Neural progenitor cell (in vitro differentiated cells): ENCODE data around the gene POMT2. TPM values are rescaled to one million over a fixed set of nuclear protein-coding genes. Genes with fewer than 3 reads are reported as not detected.
"Not testable (repeated sequence)": the region's sequence is repeated elsewhere in the genome, so short reads cannot be mapped to it uniquely, and the experiment has no call there.

Experiments used
- DNase-seq: peaks from one replicate; pipeline ENCODE4 v3.0.0-alpha.2; 2016; ENCODE audit warnings: low spot score
- H2AFZ ChIP-seq: fragments of 200-600 bp; sonication (generic); replicated peaks from 2 replicates; pipeline ENCODE4 v1.6.1; 2016; ENCODE audit warnings: antibody characterized with exemption
- H3F3A ChIP-seq: fragments of 200-600 bp; sonication (generic); 2 replicates; pipeline ENCODE4 v1.6.1; 2016; ENCODE audit warnings: antibody characterized with exemption, low read depth
- H3K27ac ChIP-seq: fragments of 200-600 bp; sonication (generic); 2 replicates; pipeline ENCODE4 v1.5.1; 2016; ENCODE audit warnings: mild to moderate bottlenecking
- H3K27me3 ChIP-seq: fragments of 200-600 bp; sonication (generic); 2 replicates; pipeline ENCODE4 v1.6.1; 2016; ENCODE audit warnings: mild to moderate bottlenecking, moderate library complexity
- H3K36me3 ChIP-seq: fragments of 200-600 bp; sonication (generic); 2 replicates; pipeline ENCODE4 v1.5.1; 2016
- H3K4me1 ChIP-seq: fragments of 200-600 bp; sonication (generic); 2 replicates; pipeline ENCODE4 v1.6.1; 2016; ENCODE audit warnings: mixed run types
- H3K4me2 ChIP-seq: fragments of 200-600 bp; sonication (generic); 2 replicates; pipeline ENCODE4 v1.6.1; 2016
- H3K4me3 ChIP-seq: fragments of 200-600 bp; sonication (generic); 2 replicates; pipeline ENCODE4 v1.5.1; 2016
- H3K79me2 ChIP-seq: fragments of 200-600 bp; sonication (generic); 2 replicates; pipeline ENCODE4 v1.6.1; 2016; ENCODE audit warnings: low read depth
- H3K9ac ChIP-seq: fragments of 200-600 bp; sonication (generic); 2 replicates; pipeline ENCODE4 v1.6.1; 2016
- H3K9me3 ChIP-seq: fragments of 200-600 bp; sonication (generic); 2 replicates; pipeline ENCODE4 v1.5.1; 2016; ENCODE audit warnings: low read depth
- H4K20me1 ChIP-seq: fragments of 200-600 bp; sonication (generic); 2 replicates; pipeline ENCODE4 v1.6.1; 2016; ENCODE audit warnings: low read depth
- H3K27ac Mint-ChIP-seq: 3 replicates; pipeline ENCODE4 v1.8.0; 2021; ENCODE audit warnings: mixed read lengths
- H3K27me3 Mint-ChIP-seq: 2 replicates; pipeline ENCODE4 v1.8.0; 2022; ENCODE audit warnings: low read depth, mild to moderate bottlenecking, inconsistent platforms, moderate library complexity, mixed read lengths; ENCODE audit not compliant: insufficient read depth
- H3K36me3 Mint-ChIP-seq: 3 replicates; pipeline ENCODE4 v1.8.0; 2021; ENCODE audit warnings: mixed read lengths
- H3K4me1 Mint-ChIP-seq: 3 replicates; pipeline ENCODE4 v1.8.0; 2021; ENCODE audit warnings: mixed read lengths
- H3K4me3 Mint-ChIP-seq: 3 replicates; pipeline ENCODE4 v1.8.0; 2021; ENCODE audit warnings: mild to moderate bottlenecking, moderate library complexity, mixed read lengths
- H3K9me3 Mint-ChIP-seq: 3 replicates; pipeline ENCODE4 v1.8.0; 2020; ENCODE audit warnings: mixed read lengths
- CTCF ChIP-seq: fragments of 200-600 bp; sonication (generic); IDR thresholded peaks from 2 replicates; pipeline ENCODE4 v1.5.1; 2017; ENCODE audit warnings: antibody characterized with exemption, mild to moderate bottlenecking
- EZH2 ChIP-seq: fragments of 200-600 bp; sonication (generic); IDR thresholded peaks from 2 replicates; pipeline ENCODE4 v1.6.1; 2017; ENCODE audit warnings: antibody characterized with exemption, mild to moderate bottlenecking, moderate library complexity
- EZH2phosphoT487 ChIP-seq: fragments of 200-600 bp; sonication (generic); IDR thresholded peaks from 2 replicates; pipeline ENCODE4 v1.6.1; 2017; ENCODE audit warnings: antibody characterized with exemption
- total RNA-seq: library from RNA; depleted of rRNA; stranded (reverse); fragments of >200 nt; gene quantifications from 2 replicates; pipeline ENCODE4 v1.2.3, GENCODE V29; 2015; ENCODE audit warnings: low replicate concordance

Gene POMT2
- total RNA-seq, 1 donor from 2014 or later, result 6.2 TPM

GRCh38 chr14:77284066-77284465 is 36.6 kb downstream of the POMT2 start:
- H3K4me2 ChIP-seq, result no peak overlapping the region
- H3K4me3 ChIP-seq, result no peak overlapping the region
- Mint-ChIP-seq H3K27ac (no peak overlapping the region), H3K4me1 (peaks cover 21% of the 10 kb centered on the region), H3K27me3 (peaks cover 2% of the 10 kb centered on the region), H3K4me3 (no peak overlapping the region), H3K9me3 (no peaks in the 10 kb centered on the region), H3K36me3 (peaks cover 36% of the 10 kb centered on the region)
- H3K27ac ChIP-seq, result no peak overlapping the region
- H3F3A ChIP-seq, result no peaks in the 10 kb centered on the region
- no peaks in the 10 kb centered on the region for H3K9me3 ChIP-seq
- H4K20me1 ChIP-seq, result peaks cover 4% of the 10 kb centered on the region
- H2AFZ ChIP-seq, result no peak overlapping the region
- H3K36me3 ChIP-seq, result no peaks in the 10 kb centered on the region
- H3K4me1 ChIP-seq, result no peaks in the 10 kb centered on the region
- no peak for TF ChIP-seq EZH2phosphoT487
- TF ChIP-seq EZH2, result no peak
- TF ChIP-seq CTCF, result no peak
- H3K9ac ChIP-seq, result no peak overlapping the region
- H3K79me2 ChIP-seq, result no peaks in the 10 kb centered on the region
- no peaks in the 10 kb centered on the region for H3K27me3 ChIP-seq
- no peak for DNase-seq

- H3K4me1 Mint-ChIP-seq, result peaks cover 21% of the 10 kb centered on the region
- H3K4me3 ChIP-seq, result no peak overlapping the region
- H3K9me3 Mint-ChIP-seq, result no peaks in the 10 kb centered on the region
- no peaks in the 10 kb centered on the region for H3F3A ChIP-seq
- TF ChIP-seq EZH2 (no peak), CTCF (no peak), EZH2phosphoT487 (no peak)
- no peaks in the 10 kb centered on the region for H3K9me3 ChIP-seq
- H3K36me3 ChIP-seq, result no peaks in the 10 kb centered on the region
- no peak for DNase-seq
- H3K27me3 ChIP-seq, result no peaks in the 10 kb centered on the region
- H3K27ac ChIP-seq, result no peak overlapping the region
- H3K9ac ChIP-seq, result no peak overlapping the region
- H3K4me1 ChIP-seq, result no peaks in the 10 kb centered on the region
- no peak overlapping the region for H2AFZ ChIP-seq
- peak overlapping the region; percentile 61 for H3K27ac Mint-ChIP-seq
- no peak overlapping the region for H3K4me3 Mint-ChIP-seq
- no peak overlapping the region for H3K4me2 ChIP-seq
- H4K20me1 ChIP-seq, result no peaks in the 10 kb centered on the region
- H3K79me2 ChIP-seq, result no peaks in the 10 kb centered on the region
- peaks cover 34% of the 10 kb centered on the region for H3K36me3 Mint-ChIP-seq
- peaks cover 2% of the 10 kb centered on the region for H3K27me3 Mint-ChIP-seq
These were observed 38.8 kb downstream of the POMT2 start for GRCh38 chr14:77281852-77282410.

- not testable (repeated sequence) for H3K27me3 ChIP-seq, H3K4me3 ChIP-seq, DNase-seq, H3K9me3 ChIP-seq, H3K27me3 Mint-ChIP-seq, H3K27ac ChIP-seq, H2AFZ ChIP-seq, H3F3A ChIP-seq, H3K36me3 ChIP-seq, H3K79me2 ChIP-seq, H3K4me2 ChIP-seq, H4K20me1 ChIP-seq, H3K27ac Mint-ChIP-seq, H3K4me1 ChIP-seq, H3K9me3 Mint-ChIP-seq, H3K4me3 Mint-ChIP-seq, H3K9ac ChIP-seq
- Mint-ChIP-seq H3K4me1 (peaks cover 26% of the 10 kb centered on the region), H3K36me3 (peaks cover 29% of the 10 kb centered on the region)
These were observed 39.8 kb downstream of the POMT2 start for GRCh38 chr14:77280921-77281320.

DNA sequence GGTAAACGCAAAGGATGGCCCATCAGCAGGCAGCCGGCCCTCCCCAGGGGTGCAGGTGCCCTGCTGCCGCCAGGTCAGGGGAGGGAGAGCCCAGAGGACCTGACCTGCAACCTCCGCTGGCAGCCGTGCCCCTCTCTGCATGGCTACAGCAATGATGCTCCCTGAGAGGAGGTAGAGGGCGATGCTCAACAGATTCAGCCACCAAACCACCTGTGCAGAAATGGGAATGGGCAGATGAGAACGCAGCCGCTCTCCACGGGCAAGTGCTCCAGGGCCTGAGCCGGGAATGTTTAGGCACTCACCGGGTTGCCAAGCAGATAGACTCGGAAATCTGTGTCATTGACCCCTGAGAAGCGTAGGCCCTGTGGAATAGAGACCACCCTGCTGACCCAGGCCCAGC is 41.0 kb downstream of the POMT2 start:
- no peaks in the 10 kb centered on the region for H3K9me3 Mint-ChIP-seq
- Histone ChIP-seq H3K4me3 (no peak overlapping the region), H3K79me2 (no peaks in the 10 kb centered on the region), H2AFZ (no peak overlapping the region), H3K9me3 (no peaks in the 10 kb centered on the region), H3K9ac (no peak overlapping the region), H4K20me1 (peaks cover 16% of the 10 kb centered on the region), H3K36me3 (no peaks in the 10 kb centered on the region), H3K4me1 (peaks cover 6% of the 10 kb centered on the region), H3K27me3 (no peaks in the 10 kb centered on the region), H3K27ac (no peak overlapping the region), H3F3A (peaks cover 11% of the 10 kb centered on the region), H3K4me2 (no peak overlapping the region)
- no peak for DNase-seq
- no peak overlapping the region for H3K4me3 Mint-ChIP-seq
- peaks cover 4% of the 10 kb centered on the region for H3K27me3 Mint-ChIP-seq
- peaks cover 21% of the 10 kb centered on the region for H3K36me3 Mint-ChIP-seq
- TF ChIP-seq EZH2phosphoT487 (no peak), CTCF (no peak), EZH2 (no peak)
- peaks cover 37% of the 10 kb centered on the region for H3K4me1 Mint-ChIP-seq
- no peak overlapping the region for H3K27ac Mint-ChIP-seq
